Dermis blood vessel endothelial cell (primary cell): ENCODE results near the gene SHTN1. TPM values are rescaled to one million over a fixed set of nuclear protein-coding genes. Genes with fewer than 3 reads are reported as not detected.

Experiments used
- DNase-seq: peaks from one replicate; pipeline ENCODE4 v3.0.0; 2010
- total RNA-seq: library from RNA; depleted of rRNA; stranded (reverse); fragments of >200 nt; gene quantifications from 2 replicates; pipeline ENCODE4 v1.2.3, GENCODE V29; 2014

The SHTN1 gene
- total RNA-seq, 1 donor from 2014 or later, result 1.0 TPM

GRCh38 chr10:116831790-116832189 is 173.2 kb downstream of the SHTN1 start:
- DNase-seq, result no peak

Other genes starting within 250 kb of the SHTN1 start
- not detected in 2 replicates for gene ENO4, start 155.7 kb downstream of the SHTN1 start, total RNA-seq
- not detected in 2 replicates for gene VAX1, start 133.1 kb upstream of the SHTN1 start, total RNA-seq
- gene KCNK18, start 192.3 kb upstream of the SHTN1 start, total RNA-seq, result not detected in 2 replicates
- 0.05 TPM in 1 of 2 replicates, not detected in the other for gene SLC18A2, start 235.9 kb upstream of the SHTN1 start, total RNA-seq